Left lung (tissue), 10 donors: Measurements from ENCODE around the gene KLHL17. TPM values are rescaled to one million over a fixed set of nuclear protein-coding genes. Genes with fewer than 3 reads are reported as not detected.

Experiments
- ATAC-seq: fragments of 200-7000 bp; cut with Tn5 transposase; one replicate; pipeline ENCODE4 v1.9.1; 2020; ENCODE audit warnings: moderate library complexity
- DNase-seq, 4 donors: peaks; one replicate each; pipeline ENCODE4 v3.0.0-alpha.2; 2013 to 2020
- H3K27ac ChIP-seq, 2 donors: fragments of 200-600 bp; sonication (generic) in 1 of 2; one replicate each; pipeline versions ENCODE4 v1.5.0 to v1.8.0; 2020 to 2021
- H3K27me3 ChIP-seq, 2 donors: fragments of 200-600 bp; sonication (generic) in 1 of 2; one replicate each; pipeline versions ENCODE4 v1.5.0 to v1.8.0; 2020 to 2021
- H3K36me3 ChIP-seq, 2 donors: fragments of 200-600 bp; sonication (generic) in 1 of 2; one replicate each; pipeline versions ENCODE4 v1.5.0 to v1.8.0; 2020 to 2021
- H3K4me1 ChIP-seq, 2 donors: fragments of 200-600 bp; one replicate each; pipeline ENCODE4 v1.8.0; 2021
- H3K4me3 ChIP-seq, 2 donors: fragments of 200-600 bp; sonication (generic) in 1 of 2; one replicate each; pipeline versions ENCODE4 v1.5.0 to v1.8.0; 2020 to 2021; ENCODE audit warnings: mild to moderate bottlenecking in 1 of 2
- H3K9me3 ChIP-seq, 2 donors: fragments of 200-600 bp; sonication (generic) in 1 of 2; one replicate each; pipeline versions ENCODE4 v1.5.0 to v1.8.0; 2020 to 2021
- intact Hi-C, 2 donors: fragments of 100-400 bp; cut with DNase I; formaldehyde crosslinking; loops; one replicate each; pipeline versions ENCODE4 v1.11.2 to v1.14.2; 2022
- polyA plus RNA-seq, 6 donors: library from polyadenylated mRNA; unstranded; fragments of 120-200 nt; gene quantifications; one replicate each; pipeline ENCODE4 v1.2.1, GENCODE V29; 2013; ENCODE audit not compliant: insufficient read length in 6 of 6
- total RNA-seq, 2 donors: library from RNA; stranded (reverse); fragmentation: NEBNext Ultra II Directional; extraction: Animal tissue kit (Norgen Biotek cat#: 25700); gene quantifications; one replicate each; pipeline ENCODE4 v1.2.1, GENCODE V29; 2021
- TF ChIP-seq, protein P1 (sequence below), 2 donors: fragments of 200-600 bp; sonication (generic) in 1 of 2; IDR thresholded peaks; one replicate each; pipeline versions ENCODE4 v1.5.0 to v1.8.0; 2021; ENCODE audit warnings: antibody characterized with exemption in 2 of 2
- donor health status: DM: no; HTN: yes; CAD: no.
- donor health status: DM: no; HTN: no; CAD: no.

KLHL17 gene
- total and polyA plus RNA-seq, 8 donors = 8.3 to 17.9 (median 11.9) TPM

DNA sequence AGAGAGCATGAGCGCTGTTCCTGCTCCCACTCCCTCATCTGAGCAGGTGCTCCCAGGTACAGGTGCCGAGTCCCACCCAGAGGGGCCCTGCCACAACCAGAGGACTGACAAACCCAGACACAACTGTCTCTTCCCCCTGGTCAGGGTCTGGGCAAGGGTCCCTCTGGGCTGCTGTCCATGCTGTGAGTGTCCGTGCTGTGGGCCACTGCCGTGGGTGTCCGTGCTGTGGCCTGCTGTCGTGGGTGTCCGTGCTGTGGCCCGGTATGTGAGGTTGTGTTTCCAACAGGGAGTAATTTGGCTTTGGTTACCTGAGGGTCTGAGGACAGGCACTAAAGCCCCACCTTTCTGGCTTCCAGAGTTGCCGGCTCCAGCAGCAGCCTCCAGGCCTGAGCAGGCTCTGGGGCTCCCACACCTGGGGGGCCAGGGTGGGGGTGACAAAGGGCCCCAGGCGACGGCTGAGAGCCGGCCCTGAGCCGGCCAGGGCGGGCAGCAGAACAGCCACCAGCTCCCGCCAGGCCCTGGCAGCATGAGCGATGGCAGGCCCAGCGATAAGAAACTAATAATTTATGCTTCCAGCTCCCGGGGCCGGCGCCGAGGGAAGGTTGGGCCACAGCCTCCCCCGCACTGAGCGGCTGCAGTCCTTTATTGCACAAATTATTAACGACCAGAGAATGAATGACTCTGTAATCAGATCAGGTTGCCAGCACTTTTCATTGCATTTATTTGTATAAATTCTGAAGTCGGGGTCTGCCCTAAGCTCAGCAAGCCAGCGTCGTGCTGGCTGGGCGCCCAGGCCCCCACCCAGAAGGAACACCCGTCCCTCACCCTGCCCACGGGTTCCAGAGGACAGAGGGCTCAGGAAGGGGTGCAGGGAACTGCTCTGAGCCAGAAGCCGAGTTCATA, 44.0 kb upstream of the KLHL17 start:
- intact Hi-C loops = no loop called here
- no peaks in the 10 kb centered on the region for H3K36me3 ChIP-seq
- no peak overlapping the region for H3K27ac ChIP-seq
- H3K9me3 ChIP-seq = no peaks in the 10 kb centered on the region
- TF ChIP-seq, protein P1, sequence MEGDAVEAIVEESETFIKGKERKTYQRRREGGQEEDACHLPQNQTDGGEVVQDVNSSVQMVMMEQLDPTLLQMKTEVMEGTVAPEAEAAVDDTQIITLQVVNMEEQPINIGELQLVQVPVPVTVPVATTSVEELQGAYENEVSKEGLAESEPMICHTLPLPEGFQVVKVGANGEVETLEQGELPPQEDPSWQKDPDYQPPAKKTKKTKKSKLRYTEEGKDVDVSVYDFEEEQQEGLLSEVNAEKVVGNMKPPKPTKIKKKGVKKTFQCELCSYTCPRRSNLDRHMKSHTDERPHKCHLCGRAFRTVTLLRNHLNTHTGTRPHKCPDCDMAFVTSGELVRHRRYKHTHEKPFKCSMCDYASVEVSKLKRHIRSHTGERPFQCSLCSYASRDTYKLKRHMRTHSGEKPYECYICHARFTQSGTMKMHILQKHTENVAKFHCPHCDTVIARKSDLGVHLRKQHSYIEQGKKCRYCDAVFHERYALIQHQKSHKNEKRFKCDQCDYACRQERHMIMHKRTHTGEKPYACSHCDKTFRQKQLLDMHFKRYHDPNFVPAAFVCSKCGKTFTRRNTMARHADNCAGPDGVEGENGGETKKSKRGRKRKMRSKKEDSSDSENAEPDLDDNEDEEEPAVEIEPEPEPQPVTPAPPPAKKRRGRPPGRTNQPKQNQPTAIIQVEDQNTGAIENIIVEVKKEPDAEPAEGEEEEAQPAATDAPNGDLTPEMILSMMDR (IDR thresholded peaks at IDR 0.05) = no peak
- DNase-seq (peak in 3 of 4 donors; percentile 37 to 67 (median 62)), ATAC-seq (no peak)
- H3K4me1 ChIP-seq = peaks cover 12 to 14% of the 10 kb centered on the region in 2 donors
- H3K27me3 ChIP-seq = peaks cover 5 to 100% of the 10 kb centered on the region in 2 donors
- H3K4me3 ChIP-seq = no peak overlapping the region

DNA sequence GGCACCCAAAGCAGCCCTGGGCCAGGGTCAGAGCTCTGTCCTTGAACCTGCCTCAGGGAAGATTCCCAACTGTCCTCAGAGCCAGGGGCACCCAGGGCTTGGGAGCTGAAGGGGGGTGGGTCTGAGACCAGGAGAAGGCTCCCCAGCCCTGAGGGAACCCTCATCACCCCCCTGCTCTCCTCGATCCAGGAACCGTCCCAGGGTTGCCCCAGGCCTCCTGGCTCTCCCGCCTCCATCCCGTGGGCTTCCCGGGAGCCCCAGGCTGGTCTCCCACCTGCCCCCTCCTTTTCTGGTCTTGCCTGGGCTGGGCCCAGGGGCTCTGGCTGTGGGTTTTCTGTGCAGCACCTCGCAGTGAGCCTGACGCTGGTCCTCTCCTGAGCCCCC, 43.3 kb upstream of the KLHL17 start:
- Histone ChIP-seq H3K9me3 (no peaks in the 10 kb centered on the region), H3K27ac (no peak overlapping the region), H3K4me3 (no peak overlapping the region), H3K4me1 (peaks cover 12 to 16% of the 10 kb centered on the region in 2 donors), H3K36me3 (no peaks in the 10 kb centered on the region), H3K27me3 (peaks cover 10 to 100% of the 10 kb centered on the region in 2 donors)
- TF ChIP-seq, protein P1 (IDR thresholded peaks at IDR 0.05) = no peak
- ATAC-seq = no peak
- peak in 1 of 4 donors; percentile 75 for DNase-seq
- intact Hi-C loops = no loop called here

DNA sequence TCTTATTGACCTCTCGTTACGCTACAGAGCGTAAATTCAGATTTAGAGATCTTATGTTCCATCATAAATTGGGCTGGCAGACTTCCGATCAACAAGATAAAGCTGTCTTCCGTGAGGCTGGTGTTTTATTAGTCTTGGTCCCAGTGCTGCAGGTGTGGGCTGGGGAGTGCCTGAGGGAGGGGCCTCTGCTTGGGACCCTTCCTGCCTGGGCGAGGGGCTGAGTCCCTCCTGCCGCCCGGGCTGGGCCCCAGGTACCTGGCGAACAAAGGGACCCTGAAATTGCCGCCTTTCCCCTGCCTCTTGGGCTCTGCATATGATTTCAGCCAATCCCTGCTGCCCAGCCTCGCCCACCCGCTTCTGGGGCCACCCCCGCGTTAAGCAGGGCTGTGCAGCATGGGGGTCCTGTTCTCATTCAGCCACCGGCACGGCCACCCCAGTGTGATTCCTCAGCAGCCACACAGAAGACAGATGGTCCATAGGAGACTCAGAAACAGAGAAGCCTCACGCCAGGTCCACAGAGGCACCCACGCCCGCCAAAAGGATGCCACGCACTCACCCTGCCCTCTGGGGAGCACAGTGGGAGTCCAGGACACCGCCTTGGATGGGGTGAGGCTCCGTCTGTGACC, 42.8 kb upstream of the KLHL17 start:
- no peak overlapping the region for H3K27ac ChIP-seq
- ATAC-seq = no peak
- peaks cover 12 to 16% of the 10 kb centered on the region in 2 donors for H3K4me1 ChIP-seq
- peaks cover 15 to 100% of the 10 kb centered on the region in 2 donors for H3K27me3 ChIP-seq
- DNase-seq = peak in 1 of 4 donors; percentile 66
- intact Hi-C loops = no loop called here
- TF ChIP-seq, protein P1 (IDR thresholded peaks at IDR 0.05) = no peak
- H3K4me3 ChIP-seq = no peak overlapping the region
- H3K36me3 ChIP-seq = no peaks in the 10 kb centered on the region
- H3K9me3 ChIP-seq = no peaks in the 10 kb centered on the region

DNA sequence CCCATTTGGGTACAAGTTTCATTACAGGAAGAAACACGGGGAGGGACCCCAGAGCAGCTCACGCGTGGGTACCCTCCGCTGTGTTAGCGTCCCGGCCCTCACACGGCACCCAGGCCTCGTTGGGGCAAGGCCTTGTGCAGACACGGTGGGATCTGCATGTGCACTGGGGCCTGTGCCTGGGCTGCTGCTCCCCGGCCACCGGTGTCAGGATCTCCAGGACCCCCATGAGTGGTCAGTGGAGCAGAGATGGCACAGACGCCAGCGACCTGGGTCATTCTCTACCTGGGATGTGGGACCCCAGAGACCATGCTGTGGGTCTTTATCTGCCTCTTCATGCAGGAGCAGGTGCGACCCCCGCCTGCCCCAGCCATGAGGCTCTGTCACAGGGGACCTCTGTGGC, 42.0 kb upstream of the KLHL17 start:
- intact Hi-C loops = no loop called here
- Histone ChIP-seq H3K9me3 (no peaks in the 10 kb centered on the region), H3K27ac (no peak overlapping the region), H3K4me3 (no peak overlapping the region), H3K36me3 (no peaks in the 10 kb centered on the region), H3K4me1 (peaks cover 19 to 22% of the 10 kb centered on the region in 2 donors), H3K27me3 (peaks cover 22 to 100% of the 10 kb centered on the region in 2 donors)
- DNase-seq = peak in 1 of 4 donors; percentile 69
- TF ChIP-seq, protein P1 (IDR thresholded peaks at IDR 0.05) = no peak
- ATAC-seq = no peak

DNA sequence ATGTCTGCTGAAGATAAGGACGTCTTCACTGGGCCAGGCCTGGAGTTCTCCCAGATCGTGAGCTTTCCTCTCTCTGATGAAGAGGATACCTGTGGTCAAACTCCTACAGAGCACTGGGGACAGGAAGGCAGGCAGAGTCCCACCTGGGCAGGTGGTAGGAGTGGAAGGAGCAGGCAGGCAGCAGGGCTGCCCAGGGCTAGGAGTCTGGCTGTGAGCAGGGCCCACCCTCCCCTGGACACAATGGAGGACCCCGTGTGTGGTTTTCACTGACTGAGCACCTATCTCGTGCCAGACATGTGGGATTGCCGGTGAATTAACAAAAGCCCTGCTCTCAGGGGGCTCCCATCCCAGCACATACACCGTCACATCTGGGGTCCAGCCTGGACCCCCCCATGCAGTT, 41.5 kb upstream of the KLHL17 start:
- H3K27me3 ChIP-seq = peaks cover 24 to 100% of the 10 kb centered on the region in 2 donors
- no peak overlapping the region for H3K27ac ChIP-seq
- no peaks in the 10 kb centered on the region for H3K9me3 ChIP-seq
- no peak overlapping the region for H3K4me3 ChIP-seq
- TF ChIP-seq, protein P1 (IDR thresholded peaks at IDR 0.05) = no peak
- no peaks in the 10 kb centered on the region for H3K36me3 ChIP-seq
- intact Hi-C loops = no loop called here
- DNase-seq = peak in 1 of 4 donors; percentile 23
- H3K4me1 ChIP-seq = peaks cover 22 to 27% of the 10 kb centered on the region in 2 donors
- no peak for ATAC-seq
